ENCODE data around the gene GTPBP6. TPM values are rescaled to one million over a fixed set of nuclear protein-coding genes. Genes with fewer than 3 reads are reported as not detected.
A peak's percentile ranks its signal among the peaks of the same experiment; 100 is the strongest.
"Not testable (repeated sequence)": the region's sequence is repeated elsewhere in the genome, so short reads cannot be mapped to it uniquely, and the experiment has no call there.

GTPBP6 gene
- total RNA-seq, 1 donor: 25.5 TPM

DNA sequence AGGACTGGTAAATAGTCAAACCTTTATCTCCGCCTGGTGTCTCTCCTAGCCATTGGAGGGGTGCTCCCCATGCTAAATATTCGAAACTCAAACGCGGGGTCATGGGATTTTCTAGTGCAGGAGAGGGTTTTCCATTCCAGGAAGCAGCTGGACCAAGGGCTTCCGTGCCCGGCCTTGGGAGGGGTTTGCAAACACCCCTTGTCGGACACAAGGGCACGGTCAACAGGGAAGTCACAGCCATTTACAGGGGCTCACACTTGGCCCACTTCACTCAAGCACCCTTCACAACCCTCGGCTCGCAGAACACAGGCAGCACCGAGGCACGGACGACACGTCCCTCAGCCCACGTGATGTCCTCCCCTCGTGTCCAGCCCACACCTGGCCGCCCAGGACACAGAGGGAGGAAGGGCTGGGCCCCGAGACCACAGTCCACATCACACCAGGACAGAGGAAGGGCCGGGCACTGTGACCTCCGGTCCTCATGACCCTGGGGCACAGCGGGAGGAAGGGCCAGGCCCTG is 47.7 kb downstream of the GTPBP6 start:
- no peak for DNase-seq (ENCODE audit: low read depth)
- TF ChIP-seq, protein P1, sequence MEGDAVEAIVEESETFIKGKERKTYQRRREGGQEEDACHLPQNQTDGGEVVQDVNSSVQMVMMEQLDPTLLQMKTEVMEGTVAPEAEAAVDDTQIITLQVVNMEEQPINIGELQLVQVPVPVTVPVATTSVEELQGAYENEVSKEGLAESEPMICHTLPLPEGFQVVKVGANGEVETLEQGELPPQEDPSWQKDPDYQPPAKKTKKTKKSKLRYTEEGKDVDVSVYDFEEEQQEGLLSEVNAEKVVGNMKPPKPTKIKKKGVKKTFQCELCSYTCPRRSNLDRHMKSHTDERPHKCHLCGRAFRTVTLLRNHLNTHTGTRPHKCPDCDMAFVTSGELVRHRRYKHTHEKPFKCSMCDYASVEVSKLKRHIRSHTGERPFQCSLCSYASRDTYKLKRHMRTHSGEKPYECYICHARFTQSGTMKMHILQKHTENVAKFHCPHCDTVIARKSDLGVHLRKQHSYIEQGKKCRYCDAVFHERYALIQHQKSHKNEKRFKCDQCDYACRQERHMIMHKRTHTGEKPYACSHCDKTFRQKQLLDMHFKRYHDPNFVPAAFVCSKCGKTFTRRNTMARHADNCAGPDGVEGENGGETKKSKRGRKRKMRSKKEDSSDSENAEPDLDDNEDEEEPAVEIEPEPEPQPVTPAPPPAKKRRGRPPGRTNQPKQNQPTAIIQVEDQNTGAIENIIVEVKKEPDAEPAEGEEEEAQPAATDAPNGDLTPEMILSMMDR (IDR thresholded peaks at IDR 0.05; ENCODE audit: insufficient read depth, low read depth, low read length): no peak
- no peak overlapping the region for H3K4me3 ChIP-seq (ENCODE audit: low read depth, low read length)

DNA sequence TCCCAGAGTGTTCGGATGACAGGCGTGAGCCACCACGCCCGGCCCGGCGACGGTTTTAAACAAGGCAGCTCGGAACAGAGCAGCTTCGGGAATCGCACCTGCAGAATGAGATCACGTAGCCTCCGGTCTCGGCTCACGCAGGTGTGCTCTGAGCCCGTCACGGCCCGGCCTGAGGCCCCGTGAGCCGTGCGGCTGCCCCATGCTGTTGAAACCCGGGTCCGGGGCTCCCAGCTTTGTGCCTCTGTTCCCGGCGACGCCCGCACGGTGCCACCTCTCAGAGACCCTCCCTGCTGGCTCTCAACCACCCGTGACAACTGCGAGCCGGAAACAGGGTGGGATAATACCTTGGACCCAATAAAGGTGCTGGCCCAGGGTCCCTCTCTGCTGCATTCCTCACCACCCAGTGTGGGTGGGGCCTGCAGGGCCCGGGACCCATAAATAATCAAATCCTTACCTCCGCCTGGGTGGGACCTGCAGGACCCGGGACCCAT is 50.8 kb downstream of the GTPBP6 start:
- H3K4me3 ChIP-seq (ENCODE audit: low read depth, low read length): no peak overlapping the region
- DNase-seq (ENCODE audit: low read depth): no peak
- TF ChIP-seq, protein P1 (IDR thresholded peaks at IDR 0.05; ENCODE audit: insufficient read depth, low read depth, low read length): no peak

DNA sequence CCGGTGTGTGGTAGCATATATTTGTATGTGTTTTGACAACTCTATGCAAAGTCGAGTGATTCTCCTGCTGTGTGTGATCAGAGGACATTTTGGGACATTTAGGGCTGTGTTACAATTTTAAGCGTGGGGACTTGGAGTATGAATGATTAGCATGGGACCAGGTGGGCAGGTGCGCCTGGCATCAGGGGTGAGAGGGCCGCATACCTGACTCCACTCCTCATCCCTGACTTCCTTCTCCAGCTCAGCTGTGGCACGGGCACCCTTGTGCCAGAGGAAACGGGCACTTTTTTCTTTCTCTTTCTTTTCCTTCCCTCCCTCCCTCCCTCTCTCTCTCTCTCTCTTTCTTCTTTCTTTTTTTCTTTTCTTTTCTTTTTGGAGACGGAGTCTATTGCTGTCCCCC is 53.1 kb downstream of the GTPBP6 start:
- H3K4me3 ChIP-seq (ENCODE audit: low read depth, low read length): no peak overlapping the region
- no peak for DNase-seq (ENCODE audit: low read depth)
- TF ChIP-seq, protein P1 (IDR thresholded peaks at IDR 0.05; ENCODE audit: insufficient read depth, low read depth, low read length): no peak

DNA sequence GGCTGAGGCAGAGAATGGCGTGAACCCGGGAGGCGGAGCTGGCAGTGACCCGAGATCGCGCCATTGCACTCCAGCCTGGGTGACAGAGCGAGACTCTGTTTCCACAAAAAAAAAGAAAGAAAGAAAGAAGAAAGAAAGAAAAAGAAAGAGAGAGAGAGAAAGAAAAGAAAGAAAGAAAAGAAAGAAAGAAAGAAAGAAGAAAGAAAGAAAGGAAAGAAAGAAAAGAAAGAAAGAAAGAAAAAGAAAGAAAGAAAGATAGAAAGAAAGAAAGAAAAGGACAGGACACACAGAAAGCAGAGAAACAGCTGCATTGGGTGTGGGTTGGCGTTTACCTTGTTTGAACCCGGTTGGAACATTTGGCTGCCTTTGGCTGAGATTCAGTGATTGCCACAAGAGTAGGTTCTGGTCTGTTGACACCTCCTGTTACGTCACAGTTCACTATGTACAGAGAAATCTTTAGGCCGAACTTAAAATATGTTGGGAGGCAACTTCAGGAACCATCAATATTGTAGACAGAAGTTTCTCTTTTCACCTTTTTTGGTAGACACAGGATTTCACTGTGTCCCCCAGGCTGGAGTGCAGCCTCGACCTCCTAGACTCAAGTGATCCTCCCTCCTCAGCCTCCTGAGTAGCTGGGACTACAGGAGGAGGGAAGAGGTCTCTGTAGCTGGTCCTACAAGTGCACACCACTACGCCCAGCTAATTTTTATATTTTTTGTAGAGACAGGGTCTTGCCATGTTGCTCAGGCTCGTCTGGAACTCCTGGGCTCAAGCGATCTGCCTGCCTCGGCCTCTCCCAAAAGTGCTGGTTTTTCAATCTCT is 53.8 kb downstream of the GTPBP6 start:
- DNase-seq (ENCODE audit: low read depth): peak; percentile 86
- no peak overlapping the region for H3K4me3 ChIP-seq (ENCODE audit: low read depth, low read length)
- TF ChIP-seq, protein P1 (IDR thresholded peaks at IDR 0.05; ENCODE audit: insufficient read depth, low read depth, low read length): no peak

DNA sequence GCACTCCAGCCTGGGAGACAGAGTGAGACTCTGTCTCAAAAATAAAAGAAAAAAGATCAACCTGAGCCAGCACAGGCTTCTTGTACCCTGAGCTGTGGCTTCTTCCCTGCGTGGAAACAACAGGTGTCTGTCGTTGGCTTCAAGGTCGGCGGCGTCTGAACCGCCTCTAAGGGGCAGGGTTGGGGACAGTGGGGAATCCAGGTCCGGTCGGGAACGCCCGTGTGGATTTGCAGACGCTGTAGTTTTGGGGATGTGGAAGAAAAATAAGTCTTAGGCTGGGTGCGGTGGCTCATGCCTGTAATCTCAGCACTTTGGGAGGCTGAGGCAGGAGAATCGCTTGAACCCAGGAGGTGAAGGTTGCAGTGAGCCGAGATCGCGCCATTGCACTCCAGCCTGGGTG is 54.6 kb downstream of the GTPBP6 start:
- not testable (repeated sequence) for H3K4me3 ChIP-seq (ENCODE audit: low read depth, low read length); DNase-seq (ENCODE audit: low read depth)

DNA sequence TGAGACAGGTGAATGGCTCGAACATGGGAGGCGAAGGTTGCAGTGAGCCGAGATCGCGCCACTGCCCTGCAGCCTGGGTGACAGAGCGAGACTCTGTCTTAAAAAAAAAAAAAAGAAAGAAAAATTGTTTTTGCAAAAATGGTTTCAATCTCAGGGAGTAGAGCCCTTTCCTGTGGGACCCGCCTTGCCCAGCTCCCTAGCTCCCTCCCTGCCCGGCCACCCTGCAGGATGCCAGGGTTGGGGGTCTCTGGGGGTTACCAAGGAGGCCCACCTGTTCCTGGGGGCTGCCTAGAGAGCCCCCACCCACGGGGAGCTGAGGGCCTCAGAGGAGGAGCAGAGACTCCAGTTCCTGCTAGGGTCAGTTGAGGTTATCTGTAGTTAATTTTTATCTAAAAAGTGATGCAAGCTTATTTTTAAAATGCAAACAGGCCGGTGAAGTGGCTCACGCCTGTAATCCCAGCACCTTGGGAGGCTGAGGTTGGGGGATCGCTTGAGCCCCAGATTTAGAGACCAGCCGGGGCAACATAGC is 56.2 kb downstream of the GTPBP6 start:
- peak; percentile 19 for DNase-seq (ENCODE audit: low read depth)
- H3K4me3 ChIP-seq (ENCODE audit: low read depth, low read length): no peak overlapping the region
- TF ChIP-seq, protein P1 (IDR thresholded peaks at IDR 0.05; ENCODE audit: insufficient read depth, low read depth, low read length): no peak

DNA sequence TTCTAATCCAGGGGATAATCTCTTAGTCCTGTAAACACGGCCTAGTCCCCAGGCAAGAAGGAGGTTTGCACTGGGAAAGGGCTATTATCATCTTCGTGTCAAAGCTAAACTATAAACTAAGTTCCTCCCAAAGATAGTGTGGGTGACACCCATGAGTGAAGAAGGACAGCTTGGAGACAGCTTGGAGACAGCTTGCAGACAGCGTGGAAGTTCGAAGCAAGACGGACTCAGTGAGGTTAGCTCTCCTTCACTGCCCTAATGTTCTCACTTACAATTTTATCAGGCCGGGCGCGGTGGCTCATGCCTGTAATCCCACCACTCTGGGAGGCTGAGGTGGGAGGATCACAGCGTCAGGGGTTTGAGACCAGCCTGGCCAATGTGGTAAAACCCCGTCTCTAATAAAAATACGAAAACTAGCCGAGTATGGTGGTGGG is 56.7 kb downstream of the GTPBP6 start:
- DNase-seq (ENCODE audit: low read depth): no peak
- no peak overlapping the region for H3K4me3 ChIP-seq (ENCODE audit: low read depth, low read length)
- TF ChIP-seq, protein P1 (IDR thresholded peaks at IDR 0.05; ENCODE audit: insufficient read depth, low read depth, low read length): no peak

Measured in fibroblast of villous mesenchyme (primary cell).